Mesothelial cell of epicardium (in vitro differentiated cells): ENCODE results near the gene BCAS1. TPM values are rescaled to one million over a fixed set of nuclear protein-coding genes. Genes with fewer than 3 reads are reported as not detected.

ENCODE experiments used
- DNase-seq, 2 experiments: peaks; one replicate each; pipeline ENCODE4 v3.0.0; 2021; ENCODE audit warnings: low spot score in 2 of 2; ENCODE audit not compliant: unreplicated experiment in 2 of 2
- H3K27ac Mint-ChIP-seq: 2 replicates; pipeline ENCODE4 v1.8.0; 2021; ENCODE audit warnings: mixed read lengths
- H3K27me3 Mint-ChIP-seq: 2 replicates; pipeline ENCODE4 v1.8.0; 2021; ENCODE audit warnings: low read depth, mixed read lengths
- H3K36me3 Mint-ChIP-seq: 2 replicates; pipeline ENCODE4 v1.8.0; 2021; ENCODE audit warnings: mixed read lengths
- H3K4me1 Mint-ChIP-seq: 2 replicates; pipeline ENCODE4 v1.8.0; 2021; ENCODE audit warnings: mixed read lengths
- H3K4me3 Mint-ChIP-seq: 2 replicates; pipeline ENCODE4 v1.8.0; 2021; ENCODE audit warnings: mild to moderate bottlenecking, moderate library complexity, mixed read lengths
- H3K9me3 Mint-ChIP-seq: 2 replicates; pipeline ENCODE4 v1.8.0; 2021; ENCODE audit warnings: mixed read lengths
- CTCF ChIP-seq: fragments of 200-600 bp; sonication (generic); IDR thresholded peaks from one replicate; pipeline ENCODE4 v1.5.0; 2021; ENCODE audit warnings: antibody characterized with exemption; ENCODE audit not compliant: unreplicated experiment
- total RNA-seq: library from RNA; stranded (reverse); gene quantifications from 3 replicates; pipeline ENCODE4 v1.2.1, GENCODE V29; 2021

BCAS1 gene
- total RNA-seq, 1 donor from 2014 or later, result 0.20 TPM

GRCh38 chr20:53957451-53958172 lies 112.8 kb downstream of the BCAS1 start:
- Mint-ChIP-seq H3K27me3 (no peaks in the 10 kb centered on the region), H3K36me3 (peaks cover 2% of the 10 kb centered on the region), H3K9me3 (peaks cover 4% of the 10 kb centered on the region), H3K4me1 (peaks cover 14% of the 10 kb centered on the region), H3K4me3 (no peak overlapping the region), H3K27ac (no peak overlapping the region)
- no peak for DNase-seq
- TF ChIP-seq CTCF, result no peak

DNA sequence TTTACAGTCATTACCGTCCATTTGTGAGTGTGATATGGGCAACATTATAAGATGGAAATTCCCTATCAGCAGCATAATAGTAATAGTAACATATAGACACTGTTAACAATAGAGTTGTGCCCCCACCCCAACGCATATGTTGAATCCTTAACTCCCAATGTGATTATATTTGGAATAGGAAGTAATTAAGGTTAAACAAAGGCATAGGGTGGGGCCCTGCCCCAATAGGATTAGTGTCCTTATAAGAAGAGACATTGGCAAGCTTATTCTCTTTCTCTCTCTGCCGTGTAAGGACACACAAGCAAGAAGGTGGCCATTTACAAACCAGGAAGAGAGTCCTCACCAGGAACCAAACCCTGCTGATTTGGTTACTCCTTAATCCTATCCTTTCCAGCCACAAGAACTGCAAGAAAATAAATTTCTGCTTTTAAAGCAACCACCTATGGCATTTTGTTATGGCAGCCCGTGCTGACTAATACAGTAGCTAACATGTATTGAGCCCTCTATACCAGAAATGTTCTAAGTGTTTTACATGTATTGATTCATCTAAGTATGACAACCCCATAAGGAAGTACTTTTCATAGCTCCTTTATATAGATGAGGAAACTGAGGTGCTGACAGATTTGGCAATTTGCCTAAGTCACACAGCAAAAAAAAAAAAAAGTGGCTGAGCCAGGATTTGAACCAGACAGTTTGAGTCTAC lies 114.2 kb downstream of the BCAS1 start:
- H3K36me3 Mint-ChIP-seq, result peaks cover 2% of the 10 kb centered on the region
- H3K4me1 Mint-ChIP-seq, result peaks cover 14% of the 10 kb centered on the region
- H3K27ac Mint-ChIP-seq, result no peak overlapping the region
- no peaks in the 10 kb centered on the region for H3K27me3 Mint-ChIP-seq
- no peak overlapping the region for H3K4me3 Mint-ChIP-seq
- no peak for DNase-seq
- no peak for TF ChIP-seq CTCF
- H3K9me3 Mint-ChIP-seq, result peaks cover 15% of the 10 kb centered on the region

- H3K9me3 Mint-ChIP-seq, result peaks cover 15% of the 10 kb centered on the region
- H3K27me3 Mint-ChIP-seq, result no peaks in the 10 kb centered on the region
- no peak for DNase-seq
- peaks cover 2% of the 10 kb centered on the region for H3K36me3 Mint-ChIP-seq
- H3K27ac Mint-ChIP-seq, result no peak overlapping the region
- H3K4me1 Mint-ChIP-seq, result peaks cover 14% of the 10 kb centered on the region
- H3K4me3 Mint-ChIP-seq, result no peak overlapping the region
- no peak for TF ChIP-seq CTCF
Measured at GRCh38 chr20:53954723-53955658, 115.4 kb downstream of the BCAS1 start.

DNA sequence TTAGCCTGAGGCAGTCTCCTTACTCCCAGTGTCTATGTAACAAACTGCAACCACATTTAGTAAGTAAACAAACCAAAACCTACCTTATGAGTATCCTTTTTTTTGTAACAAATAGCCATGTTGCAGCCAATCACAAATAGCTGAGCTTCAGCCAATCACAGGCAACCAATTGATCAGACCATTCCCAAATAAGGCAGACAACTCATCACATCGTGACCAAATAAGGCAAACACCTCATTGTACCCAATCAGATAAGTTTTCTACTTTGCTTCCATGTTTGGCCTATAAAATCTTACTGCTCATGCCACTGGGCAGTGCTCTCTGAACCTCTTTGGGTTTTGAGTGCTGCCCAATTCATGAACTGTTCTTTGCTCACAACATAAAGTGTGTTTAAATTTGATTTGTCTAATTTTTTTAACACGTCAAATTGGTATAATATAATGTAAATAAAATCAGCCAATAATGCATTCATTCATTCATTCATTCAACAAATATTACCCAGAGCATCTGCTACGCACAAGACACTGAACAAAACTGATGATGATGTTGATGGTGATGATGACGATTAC lies 117.8 kb downstream of the BCAS1 start:
- H3K9me3 Mint-ChIP-seq, result peaks cover 15% of the 10 kb centered on the region
- TF ChIP-seq CTCF, result no peak
- no peaks in the 10 kb centered on the region for H3K27me3 Mint-ChIP-seq
- H3K27ac Mint-ChIP-seq, result no peak overlapping the region
- DNase-seq, result no peak
- peaks cover 20% of the 10 kb centered on the region for H3K4me1 Mint-ChIP-seq
- H3K36me3 Mint-ChIP-seq, result peaks cover 2% of the 10 kb centered on the region
- H3K4me3 Mint-ChIP-seq, result no peak overlapping the region

DNA sequence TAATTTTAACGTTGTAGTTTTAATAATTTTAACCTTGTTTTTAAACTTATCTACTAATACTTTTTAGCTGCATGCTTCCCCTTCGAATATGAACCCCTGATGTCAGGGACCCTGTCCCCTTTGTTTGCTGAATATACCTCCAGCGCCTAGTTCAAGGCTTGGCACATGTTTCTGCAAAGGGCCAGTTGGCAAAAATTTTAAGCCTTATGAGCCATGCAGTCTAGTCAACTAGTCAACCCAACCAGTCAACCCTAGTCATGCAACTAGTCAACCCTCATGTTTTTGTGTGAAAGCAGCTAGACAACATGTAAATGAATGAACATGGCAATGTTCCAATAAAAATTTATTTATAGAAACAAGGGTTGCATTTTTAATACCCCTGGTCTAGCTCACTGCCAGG lies 119.8 kb downstream of the BCAS1 start:
- no peak for DNase-seq
- TF ChIP-seq CTCF, result no peak
- H3K4me1 Mint-ChIP-seq, result peaks cover 14% of the 10 kb centered on the region

More for the DNA sequence above, 119.8 kb downstream of the BCAS1 start:
- Mint-ChIP-seq H3K27ac (no peak overlapping the region), H3K9me3 (peaks cover 15% of the 10 kb centered on the region), H3K4me3 (no peak overlapping the region), H3K36me3 (peaks cover 2% of the 10 kb centered on the region), H3K27me3 (no peaks in the 10 kb centered on the region)
